ENCODE results near the gene CRIP1.

GRCh38 chr14:105471823-105472485 lies 14.7 kb upstream of the CRIP1 start:
- no peak for TF ChIP-seq YY1 (IDR thresholded peaks at IDR 0.05; ENCODE audit: insufficient read depth, insufficient read length)
- no peak for TF ChIP-seq SUZ12 (IDR thresholded peaks at IDR 0.05; ENCODE audit: extremely low read depth, insufficient read depth, insufficient read length)

Data from NT2/D1 (cell line).